HG02852 (cell line): ENCODE measurements around the gene ATRX.
"Not testable (repeated sequence)": the region's sequence is repeated elsewhere in the genome, so short reads cannot be mapped to it uniquely, and the experiment has no call there.

Experiments used
- ATAC-seq: cut with Tn5 transposase; IDR thresholded peaks from one replicate; pipeline ENCODE4 v1.9.1; 2021; ENCODE audit warnings: mild to moderate bottlenecking, moderate library complexity; ENCODE audit not compliant: unreplicated experiment

Gene ATRX

DNA sequence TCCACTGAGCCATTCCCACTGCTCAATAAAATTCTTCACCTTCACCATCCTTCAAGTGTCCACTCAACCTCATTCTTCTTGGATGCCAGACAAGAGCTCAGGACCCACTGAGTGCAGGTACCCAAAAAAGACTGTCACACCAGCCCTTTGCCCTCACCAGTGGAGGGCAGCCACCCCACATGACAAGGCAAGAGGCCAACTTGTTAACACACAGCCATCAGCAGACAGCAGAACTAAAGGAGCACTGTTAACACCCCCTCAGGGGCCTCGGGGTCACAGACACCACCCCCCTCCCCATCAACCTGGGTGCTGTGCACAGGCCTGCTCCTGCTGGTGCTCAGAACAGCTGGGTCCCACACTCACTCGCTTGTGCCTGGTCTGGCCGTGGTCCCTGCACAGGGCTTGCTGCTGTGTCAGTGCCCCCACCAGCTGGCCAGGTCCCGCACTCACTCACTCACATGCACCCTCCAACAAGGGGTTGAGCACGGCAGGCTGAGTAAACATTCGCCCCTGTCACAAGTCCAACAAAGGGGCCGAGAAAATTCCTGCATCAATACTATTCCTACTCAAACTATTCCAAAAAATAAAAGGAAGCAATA lies 54.1 kb downstream of the ATRX start:
- ATAC-seq: no peak

DNA sequence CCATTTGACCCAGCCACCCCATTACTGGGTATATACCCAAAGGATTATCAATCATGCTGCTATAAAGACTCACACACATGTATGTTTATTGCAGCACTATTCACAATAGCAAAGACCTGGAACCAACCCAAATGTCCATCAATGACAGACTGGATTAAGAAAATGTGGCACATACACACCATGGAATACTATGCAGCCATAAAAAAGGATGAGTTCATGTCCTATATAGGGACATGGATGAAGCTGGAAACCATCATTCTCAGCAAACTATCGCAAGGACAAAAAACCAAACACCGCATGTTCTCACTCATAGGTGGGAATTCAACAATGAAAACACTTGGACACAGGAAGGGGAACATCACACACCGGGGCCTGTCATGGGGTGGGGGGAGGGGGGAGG lies 59.9 kb downstream of the ATRX start:
- not testable (repeated sequence) for ATAC-seq

DNA sequence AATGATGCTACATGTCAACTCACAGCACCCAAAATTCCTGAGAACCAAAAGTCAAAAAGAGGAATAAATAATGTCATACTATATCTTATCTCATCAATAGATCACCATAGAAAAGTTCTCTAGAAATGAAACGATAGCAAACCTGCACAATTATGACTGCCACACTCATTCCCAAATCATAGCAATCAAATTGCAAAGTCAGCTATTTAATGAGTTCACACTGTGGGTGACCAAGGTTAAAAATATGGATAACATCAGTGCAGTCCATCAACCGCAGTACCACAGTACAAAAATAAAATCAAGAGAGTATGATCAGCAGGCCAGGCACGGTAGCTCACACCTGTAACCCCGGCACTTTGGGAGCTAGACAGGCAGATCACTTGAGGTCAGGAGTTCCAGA lies 62.3 kb downstream of the ATRX start:
- no peak for ATAC-seq

DNA sequence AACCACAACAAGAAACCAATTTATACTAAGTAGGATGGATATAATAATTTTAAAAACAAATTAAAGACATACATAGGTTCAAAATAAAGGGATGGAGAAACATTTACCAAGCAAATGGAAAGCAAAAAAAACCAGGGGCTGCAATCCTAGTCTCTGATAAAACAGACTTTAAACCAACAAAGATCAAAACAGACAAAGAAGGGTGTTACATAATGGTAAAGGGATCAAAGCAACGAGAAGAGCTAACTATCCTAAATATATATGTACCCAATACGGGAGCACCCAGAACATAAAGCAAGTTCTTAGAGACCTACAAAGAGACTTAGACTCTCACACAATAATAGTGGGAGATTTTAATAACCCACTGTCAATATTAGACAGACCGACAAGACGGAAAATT lies 66.6 kb downstream of the ATRX start:
- no peak for ATAC-seq

DNA sequence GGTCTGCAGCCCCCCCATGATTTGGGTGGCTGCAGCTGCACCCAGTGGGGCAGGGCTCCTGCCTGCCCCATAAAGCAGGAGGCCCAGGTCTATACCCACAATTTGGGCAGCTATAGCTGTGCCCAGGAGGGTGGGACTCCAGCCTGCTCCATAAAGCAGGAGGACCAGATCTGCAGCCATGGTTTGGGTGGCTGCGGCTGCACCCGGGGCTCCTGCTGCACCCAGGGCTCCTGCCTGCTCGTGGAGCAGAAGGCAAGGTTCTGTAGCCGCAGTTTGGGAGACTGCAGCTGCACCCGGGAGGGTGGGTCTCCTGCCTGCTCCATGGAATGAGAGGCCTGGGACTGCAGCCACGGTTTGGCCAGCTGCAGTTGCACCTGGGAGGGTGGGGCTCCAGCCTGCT lies 81.1 kb downstream of the ATRX start:
- no peak for ATAC-seq

DNA sequence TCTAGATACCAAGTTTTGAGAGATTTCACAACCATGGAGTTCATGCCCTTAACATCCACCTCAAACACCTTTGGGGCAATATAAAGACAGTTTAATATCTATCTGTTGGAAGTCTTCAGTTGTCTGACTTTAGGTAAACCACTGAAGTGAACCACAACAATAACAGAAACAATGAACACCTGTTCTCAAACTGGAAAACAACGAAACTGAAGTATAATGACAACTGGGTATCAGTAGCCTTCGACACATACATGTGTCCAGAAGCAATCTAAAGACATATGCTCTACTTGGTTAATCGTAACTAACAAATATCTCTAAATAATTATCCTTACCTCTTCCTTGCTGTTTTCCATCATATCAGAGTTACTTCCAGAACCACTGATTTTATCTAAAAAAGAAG lies 87.8 kb downstream of the ATRX start:
- no peak for ATAC-seq

DNA sequence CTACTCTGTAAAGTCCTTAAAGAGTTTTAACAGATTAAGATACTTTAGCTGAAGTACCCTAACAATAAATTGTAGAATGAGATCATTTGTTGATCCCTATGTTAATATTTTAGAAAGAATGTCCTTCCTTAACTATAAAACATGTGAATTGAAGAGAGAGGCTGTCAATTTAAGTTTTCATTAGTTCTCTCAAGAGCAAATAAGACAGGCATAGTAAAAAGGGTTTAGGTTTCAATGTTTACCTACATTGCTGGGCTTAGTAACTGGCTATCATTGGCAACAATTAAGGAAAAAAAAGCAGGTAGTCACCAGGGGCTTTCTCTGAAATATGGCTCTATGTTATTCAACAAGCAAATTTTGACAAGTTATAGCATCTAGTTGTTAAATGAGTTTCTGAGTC lies 91.5 kb downstream of the ATRX start:
- ATAC-seq: no peak

DNA sequence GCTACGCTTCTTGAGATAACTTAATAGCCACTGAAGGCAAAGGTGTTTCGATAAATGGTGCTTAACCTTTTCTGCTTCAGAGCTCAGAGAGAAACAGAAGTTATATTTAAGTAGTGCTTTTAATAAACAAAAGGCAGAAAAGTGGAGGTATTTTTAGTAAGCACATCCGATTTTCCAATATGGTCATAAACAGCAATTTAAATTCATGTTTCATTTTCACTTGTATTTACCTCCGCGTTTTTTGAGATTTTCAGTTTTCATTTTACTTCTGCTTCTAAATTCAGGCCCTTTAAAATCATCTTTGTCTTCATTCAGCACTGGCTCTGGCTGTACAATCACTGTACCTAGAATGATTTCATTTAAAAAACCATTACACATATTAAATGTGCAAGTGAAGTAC lies 92.4 kb downstream of the ATRX start:
- ATAC-seq: no peak

DNA sequence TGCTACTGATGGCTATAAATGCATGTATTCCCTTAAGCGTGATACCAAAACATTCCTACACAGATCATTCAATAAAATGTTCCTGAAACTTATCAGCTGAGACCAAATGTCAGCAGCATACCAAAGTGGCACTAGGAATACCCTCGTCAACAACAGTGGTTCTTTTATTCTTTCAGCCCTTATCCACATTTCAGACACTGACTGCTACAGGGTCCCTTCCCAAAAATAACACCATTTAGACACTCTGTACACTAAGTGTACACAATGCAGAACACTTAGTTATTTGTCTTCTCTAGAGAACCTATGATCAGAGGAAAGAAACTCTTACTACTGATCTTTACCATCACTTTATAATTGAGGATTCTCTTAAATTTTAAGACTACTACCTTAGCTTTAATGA lies 94.1 kb downstream of the ATRX start:
- no peak for ATAC-seq

DNA sequence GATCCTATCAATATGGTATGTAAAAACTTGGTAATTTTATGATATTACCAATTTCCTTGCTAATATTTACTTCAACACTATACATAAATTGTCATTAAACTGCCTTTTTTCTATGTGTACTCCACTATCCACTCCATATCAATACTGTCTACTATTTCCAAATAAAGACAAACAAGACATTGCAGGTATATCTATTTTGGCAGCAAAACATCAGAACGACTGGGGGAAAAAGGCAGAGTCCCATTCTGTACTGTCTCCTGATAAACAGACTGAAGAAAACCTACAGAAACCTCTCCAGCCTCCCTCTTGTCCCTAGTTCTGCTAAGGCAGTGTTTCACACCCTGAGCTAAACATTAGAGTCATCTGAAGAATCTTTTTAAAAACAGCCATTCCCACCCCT lies 96.6 kb downstream of the ATRX start:
- ATAC-seq: no peak

DNA sequence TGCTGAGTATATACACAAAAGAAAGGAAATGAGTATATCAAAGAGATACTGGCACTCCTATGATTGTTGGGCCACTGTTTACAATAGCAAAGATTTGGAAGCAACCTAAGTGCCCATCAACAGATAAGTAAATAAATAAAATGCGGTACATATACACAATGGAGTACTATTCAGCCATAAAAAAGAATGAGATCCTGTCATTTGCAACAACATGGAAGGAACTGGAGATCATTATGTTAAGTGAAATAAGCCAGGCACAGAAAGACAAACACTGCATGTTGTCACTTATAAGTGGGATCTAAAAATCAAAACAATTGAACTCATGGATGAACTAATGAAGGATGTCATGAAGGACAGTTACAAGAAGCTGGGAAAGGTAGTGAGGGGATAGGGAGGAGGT lies 100.3 kb downstream of the ATRX start:
- ATAC-seq: not testable (repeated sequence)

DNA sequence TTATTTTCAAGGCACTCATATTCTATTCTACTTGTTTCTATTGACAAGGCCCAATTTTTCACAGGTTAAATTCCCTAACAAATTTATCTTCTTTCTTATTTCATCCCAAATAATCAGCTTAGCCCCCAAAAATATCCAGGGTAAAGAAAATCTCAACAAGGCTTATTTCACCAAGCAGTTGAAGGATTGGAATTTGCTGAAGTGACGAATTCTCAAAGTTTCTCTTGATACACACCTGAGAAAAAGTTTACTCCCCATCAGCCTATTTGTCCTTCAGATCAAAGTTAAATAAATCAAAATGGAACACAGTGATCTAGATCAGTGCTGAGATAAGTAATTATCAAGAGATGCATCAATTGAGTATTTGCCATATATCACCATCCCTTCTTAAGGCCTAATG lies 106.9 kb downstream of the ATRX start:
- no peak for ATAC-seq

DNA sequence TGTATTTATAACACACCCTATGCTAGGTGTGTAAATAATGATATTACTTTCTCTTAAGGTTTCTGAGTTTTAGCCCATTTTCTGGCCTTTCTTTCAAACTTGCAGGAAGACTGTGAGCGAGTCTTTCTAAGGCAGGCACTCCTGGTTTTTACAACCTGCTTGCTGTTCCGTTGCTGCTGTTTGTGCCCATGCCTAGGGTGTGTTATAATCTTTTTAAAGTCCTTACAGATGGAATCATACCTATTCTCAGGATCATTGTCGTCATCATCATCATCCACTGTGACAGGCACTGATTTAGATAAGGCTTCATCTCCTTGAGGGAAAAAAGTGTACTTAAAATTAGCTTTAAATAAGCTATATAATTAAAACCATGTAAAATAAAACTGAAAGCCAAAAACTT lies 110.0 kb downstream of the ATRX start:
- no peak for ATAC-seq

DNA sequence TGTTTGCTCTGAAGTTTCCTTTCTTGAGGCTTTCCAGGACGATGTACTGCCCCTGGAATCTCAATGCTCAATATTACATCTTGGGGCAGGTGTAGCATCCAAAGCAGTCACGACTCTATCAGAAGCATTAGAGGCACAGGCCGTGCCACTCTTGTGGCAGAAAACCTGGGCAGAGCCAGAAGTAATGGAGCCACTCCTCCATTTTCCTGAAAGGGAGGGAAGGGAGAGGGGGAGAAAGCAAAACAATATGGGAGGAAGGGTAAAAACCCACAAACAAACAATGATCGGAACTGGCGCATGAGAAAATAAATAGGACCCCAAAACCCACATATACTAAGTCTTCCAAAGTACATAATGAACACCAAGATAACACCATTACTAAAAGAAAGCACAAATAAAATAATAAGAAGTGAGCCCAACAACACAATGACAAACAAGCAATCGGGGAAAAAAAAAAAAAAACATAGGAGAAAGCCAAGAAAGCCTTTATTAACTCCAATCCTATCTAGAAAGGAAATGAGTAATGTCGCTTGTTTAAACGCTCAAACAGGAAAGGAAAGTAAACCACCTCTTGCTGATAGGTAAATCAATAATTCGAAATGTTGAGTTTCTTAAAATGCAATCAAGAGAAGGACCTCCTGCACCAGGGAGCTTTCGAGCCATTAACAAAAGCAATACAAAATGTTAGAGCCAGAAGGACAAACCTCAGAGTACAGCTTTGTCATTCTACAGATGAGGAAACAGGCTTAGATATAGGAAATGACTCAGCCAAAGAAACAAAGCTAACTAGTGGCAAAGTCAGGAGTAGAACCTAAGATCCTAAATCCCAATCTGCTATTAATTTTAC lies 117.4 kb downstream of the ATRX start:
- no peak for ATAC-seq

DNA sequence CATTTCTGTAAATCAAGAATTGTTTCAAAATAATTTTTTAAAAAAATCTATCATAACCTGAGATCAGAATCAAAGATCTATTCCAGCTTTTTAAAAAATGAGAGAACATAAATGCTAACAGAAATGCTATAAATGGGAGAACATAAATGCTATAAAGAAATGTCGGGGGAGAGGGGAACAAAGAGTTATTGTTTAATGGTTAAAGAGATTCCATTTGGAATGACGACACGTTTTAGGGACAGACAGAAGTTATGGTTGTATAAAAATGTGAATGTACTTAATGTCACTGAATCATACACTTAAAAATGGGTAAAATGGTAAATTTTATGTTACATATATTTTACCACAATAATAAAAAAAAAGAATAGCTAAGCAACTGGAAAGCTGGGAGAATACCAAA lies 127.1 kb downstream of the ATRX start:
- no peak for ATAC-seq

DNA sequence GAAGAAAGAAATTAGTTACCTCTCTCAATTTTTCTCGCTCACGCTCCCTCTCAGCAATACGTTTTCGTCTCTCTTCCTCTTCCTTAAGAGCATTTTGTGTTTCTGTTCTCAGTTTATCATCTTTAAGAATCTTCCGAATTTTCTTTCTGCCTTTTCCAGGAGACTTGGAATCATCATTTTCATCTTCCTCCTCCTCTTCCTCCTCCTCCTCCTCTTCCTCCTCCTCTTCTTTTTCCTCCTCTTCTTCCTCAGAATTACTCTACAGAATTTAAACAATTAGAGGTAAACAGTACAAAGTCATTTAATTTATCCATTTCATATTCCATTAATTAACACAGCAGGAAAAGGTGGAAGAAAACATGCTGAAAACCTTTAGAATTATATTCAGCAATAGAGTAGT lies 133.9 kb downstream of the ATRX start:
- ATAC-seq: no peak

DNA sequence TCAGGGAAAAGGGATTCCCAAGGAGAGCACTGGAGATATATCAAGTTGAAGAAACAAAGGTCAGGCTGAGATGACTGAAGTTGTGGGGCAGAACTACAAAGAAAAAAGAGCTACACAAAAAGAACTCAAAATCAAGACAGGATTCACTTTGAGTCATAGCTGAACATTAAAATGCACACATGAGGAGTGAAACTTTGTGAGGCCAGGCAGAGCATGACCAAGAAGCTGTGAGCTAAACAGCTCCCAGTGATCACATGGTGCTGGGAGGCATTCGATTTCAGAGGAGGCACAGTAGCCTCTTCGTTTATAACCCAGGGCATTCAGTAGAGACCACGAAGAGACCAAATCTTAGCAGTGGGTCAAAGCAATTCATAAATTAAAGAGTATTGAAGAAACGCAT lies 145.3 kb downstream of the ATRX start:
- peak; percentile 81 for ATAC-seq

DNA sequence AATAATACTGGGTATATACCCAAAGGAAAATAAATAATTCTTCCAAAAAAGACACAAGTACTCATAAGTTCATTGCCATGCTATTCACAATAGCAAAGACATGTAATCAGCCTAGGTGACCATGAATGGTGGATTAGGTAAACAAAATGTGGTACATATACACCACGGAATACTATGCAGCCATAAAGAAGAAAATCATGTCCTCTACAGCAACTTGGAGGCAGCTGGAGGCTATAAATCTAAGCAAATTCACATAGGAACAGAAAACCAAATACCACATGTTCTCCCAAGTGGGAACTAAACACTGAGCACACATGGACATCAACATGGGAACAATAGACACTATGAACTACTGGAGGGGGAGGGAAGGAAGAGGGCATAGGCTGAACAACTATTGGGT lies 146.2 kb downstream of the ATRX start:
- no peak for ATAC-seq

DNA sequence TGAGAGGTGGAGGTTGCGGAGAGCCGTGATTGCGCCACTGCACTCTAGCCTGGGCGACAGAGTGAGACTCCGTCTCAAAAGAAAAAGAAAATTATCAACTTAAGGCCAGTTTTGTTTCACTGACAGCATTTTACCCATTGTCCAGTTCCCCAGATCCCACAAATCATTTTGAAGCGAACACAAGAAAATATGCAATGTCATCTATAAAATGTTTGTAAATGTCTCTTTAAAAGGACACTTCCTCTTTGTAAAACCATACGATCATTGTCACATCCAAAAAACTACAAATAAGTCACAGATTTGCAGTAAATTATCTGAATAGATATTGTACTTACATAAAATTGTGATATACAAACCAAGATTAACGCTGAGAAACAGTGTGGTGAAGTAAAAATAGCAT lies 147.6 kb downstream of the ATRX start:
- ATAC-seq: no peak

DNA sequence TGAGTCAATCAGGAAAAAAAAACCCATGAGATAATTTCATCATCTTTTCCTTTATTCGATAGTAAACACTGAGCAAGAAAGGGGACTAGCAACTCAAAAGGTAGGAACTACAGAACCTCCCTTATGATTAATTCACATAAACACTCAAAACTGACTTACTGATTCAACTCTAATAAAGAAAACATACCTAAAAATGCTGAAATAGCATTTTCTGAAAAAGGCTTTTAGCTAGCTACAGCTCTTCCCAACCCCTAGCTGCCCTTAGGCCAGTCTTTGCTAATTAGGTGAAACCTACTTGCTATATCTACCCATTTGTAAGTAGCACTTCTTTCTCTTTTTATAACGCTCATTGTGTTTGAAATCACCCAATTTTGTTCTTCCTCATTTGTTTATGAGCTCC lies 150.6 kb downstream of the ATRX start:
- no peak for ATAC-seq

DNA sequence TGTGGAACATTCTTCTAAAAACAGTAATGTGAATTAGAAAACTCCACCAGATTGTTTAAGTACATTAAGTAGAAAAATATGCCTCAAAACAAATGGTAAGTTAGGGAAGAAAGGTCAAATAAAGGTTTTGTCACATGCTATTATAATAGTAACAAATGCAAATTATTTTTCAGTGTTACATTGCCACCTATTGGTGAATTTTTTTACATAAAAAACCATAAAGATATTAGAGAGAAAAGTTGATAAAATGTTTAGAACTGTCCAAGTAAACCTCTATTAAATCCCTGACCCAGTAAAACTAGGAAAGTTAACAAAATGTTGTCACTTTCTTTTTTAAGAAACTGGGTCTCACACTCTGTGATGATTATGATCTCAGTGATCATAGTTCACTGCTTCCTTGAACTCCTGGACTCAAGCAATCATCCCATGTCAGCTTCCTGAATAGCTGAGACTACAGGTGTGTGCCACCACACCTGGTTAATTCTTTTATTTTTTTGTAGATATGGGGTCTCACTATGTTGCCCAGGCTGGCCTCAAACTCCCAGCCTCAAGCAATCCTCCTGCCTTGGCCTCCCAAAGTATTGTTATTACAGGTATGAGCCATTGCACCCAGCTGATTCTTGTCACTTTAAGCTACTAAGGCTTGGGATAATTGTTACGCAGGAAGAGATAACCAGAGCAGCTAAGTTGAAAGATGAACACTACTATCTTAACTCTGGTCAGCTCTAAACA lies 157.6 kb downstream of the ATRX start:
- ATAC-seq: no peak

DNA sequence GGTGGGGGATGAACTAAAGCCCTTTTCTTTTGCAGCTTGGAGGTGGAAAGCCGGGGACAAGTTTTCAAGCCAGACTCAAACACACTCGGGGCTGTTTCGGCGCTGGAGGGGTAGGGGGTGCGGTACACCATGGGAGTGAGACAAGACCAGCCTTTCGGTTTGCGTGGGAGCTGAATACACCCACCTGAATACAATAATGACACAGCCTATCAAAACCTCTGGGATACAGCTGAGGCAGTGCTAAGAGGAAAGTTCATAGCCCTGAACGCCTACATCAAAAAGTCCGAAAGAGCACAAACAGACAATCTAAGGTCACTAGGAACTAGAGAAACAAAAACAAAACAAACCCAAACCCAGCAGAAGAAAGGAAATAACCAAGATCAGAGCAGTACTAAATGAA lies 163.3 kb downstream of the ATRX start:
- no peak for ATAC-seq
